Gastroesophageal sphincter (tissue), 3 donors: Measurements from ENCODE around the gene RNF8.

Experiments used
- EP300 ChIP-seq: sonication (generic); formaldehyde crosslinking; IDR thresholded peaks from one replicate; pipeline ENCODE4 v1.6.1; 2017; ENCODE audit warnings: antibody characterized with exemption, mild to moderate bottlenecking
- POLR2A ChIP-seq, 2 donors: fragments of 450-650 bp; IDR thresholded peaks; one replicate each; pipeline ENCODE4 v1.6.1; 2017; ENCODE audit warnings: antibody characterized with exemption in 2 of 2, mild to moderate bottlenecking in 2 of 2, moderate library complexity in 1 of 2
- TF ChIP-seq, protein P1 (sequence below), 4 experiments: fragments of 200-600 bp in 2 of 4; fragments of 450-650 bp in 2 of 4; sonication (generic) in 1 of 4; IDR thresholded peaks; one replicate each; pipeline ENCODE4 v1.5.1; 2017 to 2019; ENCODE audit warnings: antibody characterized with exemption in 4 of 4, mild to moderate bottlenecking in 2 of 4, moderate library complexity in 2 of 4

DNA sequence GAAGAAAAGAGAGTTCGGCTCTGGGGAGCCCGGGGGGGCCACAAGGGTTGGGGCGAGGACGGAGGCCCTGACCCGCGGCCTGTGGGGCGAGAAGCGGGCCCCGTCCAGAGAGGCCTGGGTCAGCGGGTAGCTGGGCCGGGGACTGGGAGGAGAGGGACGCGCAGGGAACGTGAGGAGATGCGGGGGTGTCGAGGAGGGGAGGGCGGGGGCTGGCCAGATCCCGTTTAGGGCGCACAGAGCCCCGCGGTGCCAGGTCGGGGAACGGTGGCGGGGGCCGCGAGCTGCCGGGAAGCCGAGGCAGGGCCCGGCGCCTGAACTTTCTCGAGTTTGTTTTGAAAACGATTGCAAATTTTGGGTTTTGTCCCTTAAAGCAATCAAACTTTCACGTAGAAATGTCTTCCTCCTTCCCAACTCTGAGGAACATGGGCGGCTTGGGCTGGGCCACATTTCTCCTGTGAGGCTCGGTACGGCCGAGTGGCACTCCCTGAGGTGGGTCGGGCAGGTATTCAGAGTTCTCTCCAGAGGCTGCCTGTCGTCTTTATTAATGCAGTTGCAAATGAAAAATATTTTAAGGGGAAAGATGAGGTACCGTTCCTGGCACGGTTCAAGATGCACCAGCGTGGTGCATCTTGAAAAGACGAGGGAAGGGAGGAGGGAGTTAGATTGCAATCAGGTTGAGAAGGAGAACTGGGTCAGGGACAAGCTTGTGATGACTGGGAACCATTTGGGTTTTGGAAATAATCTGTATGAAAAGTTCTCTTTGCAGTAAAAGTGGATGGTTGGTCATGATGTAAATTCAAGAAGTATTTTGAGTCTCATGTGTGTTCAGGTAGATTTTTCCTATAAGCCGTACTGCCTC lies 972 bp downstream of the RNF8 start:
- TF ChIP-seq, protein P1, sequence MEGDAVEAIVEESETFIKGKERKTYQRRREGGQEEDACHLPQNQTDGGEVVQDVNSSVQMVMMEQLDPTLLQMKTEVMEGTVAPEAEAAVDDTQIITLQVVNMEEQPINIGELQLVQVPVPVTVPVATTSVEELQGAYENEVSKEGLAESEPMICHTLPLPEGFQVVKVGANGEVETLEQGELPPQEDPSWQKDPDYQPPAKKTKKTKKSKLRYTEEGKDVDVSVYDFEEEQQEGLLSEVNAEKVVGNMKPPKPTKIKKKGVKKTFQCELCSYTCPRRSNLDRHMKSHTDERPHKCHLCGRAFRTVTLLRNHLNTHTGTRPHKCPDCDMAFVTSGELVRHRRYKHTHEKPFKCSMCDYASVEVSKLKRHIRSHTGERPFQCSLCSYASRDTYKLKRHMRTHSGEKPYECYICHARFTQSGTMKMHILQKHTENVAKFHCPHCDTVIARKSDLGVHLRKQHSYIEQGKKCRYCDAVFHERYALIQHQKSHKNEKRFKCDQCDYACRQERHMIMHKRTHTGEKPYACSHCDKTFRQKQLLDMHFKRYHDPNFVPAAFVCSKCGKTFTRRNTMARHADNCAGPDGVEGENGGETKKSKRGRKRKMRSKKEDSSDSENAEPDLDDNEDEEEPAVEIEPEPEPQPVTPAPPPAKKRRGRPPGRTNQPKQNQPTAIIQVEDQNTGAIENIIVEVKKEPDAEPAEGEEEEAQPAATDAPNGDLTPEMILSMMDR (IDR thresholded peaks at IDR 0.05): no peak
- no peak for TF ChIP-seq POLR2A (IDR thresholded peaks at IDR 0.05)
- TF ChIP-seq EP300: no peak
